ENCODE measurements around the gene CCDC107.

GRCh38 chr9:35658137-35658967 lies at the start of gene CCDC107:
- TF ChIP-seq CTCF (IDR thresholded peaks at IDR 0.05), result peak; percentile 51 to 64 (median 57)
- peak; percentile 96 for TF ChIP-seq POLR2A (IDR thresholded peaks at IDR 0.05)

All from right lobe of liver (tissue), 4 donors.